HK-2 (cell line): ENCODE results near the gene FRMD4B.

ENCODE experiments used
- DNase-seq: peaks from one replicate; pipeline ENCODE4 v3.0.0-alpha.2; 2018; ENCODE audit not compliant: unreplicated experiment

Gene FRMD4B

DNA sequence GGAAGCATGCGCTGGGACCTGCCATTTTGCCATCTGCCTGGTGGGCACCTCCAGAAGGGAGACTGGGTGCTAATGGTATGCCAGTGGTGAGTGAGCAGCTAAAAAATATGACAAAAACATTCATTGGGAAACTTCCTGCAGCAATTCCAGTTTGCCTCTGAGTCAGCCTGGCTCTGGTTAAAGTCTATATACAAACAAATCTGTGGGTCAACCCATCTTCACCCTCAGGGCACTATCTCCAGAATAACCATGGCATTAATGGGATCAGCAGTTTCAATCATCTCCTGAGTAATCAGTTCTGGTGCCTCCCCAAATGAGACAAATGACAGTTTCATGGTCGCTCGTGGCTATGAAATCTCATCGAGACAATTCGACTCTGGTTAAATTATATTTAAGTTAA lies 21.5 kb downstream of the FRMD4B start:
- no peak for DNase-seq

DNA sequence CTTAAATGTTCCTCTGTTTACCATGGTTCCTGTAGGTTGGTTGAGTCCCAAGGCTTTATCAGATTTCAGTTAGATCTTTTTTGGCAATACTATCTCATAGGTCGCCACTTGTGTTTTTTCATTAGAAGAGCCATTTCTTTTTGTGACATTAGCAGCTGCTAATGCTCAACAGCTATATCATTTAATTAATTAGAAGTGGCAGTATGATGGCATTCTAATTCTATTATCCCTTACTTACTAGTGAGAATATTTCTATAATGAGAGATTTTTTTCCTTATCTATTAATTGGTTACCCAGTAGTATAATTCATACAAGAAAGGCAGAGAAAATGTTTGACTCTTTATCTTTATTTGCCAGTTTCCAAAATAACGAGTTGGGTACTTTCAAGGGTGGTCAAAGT lies 25.2 kb downstream of the FRMD4B start:
- DNase-seq = no peak

DNA sequence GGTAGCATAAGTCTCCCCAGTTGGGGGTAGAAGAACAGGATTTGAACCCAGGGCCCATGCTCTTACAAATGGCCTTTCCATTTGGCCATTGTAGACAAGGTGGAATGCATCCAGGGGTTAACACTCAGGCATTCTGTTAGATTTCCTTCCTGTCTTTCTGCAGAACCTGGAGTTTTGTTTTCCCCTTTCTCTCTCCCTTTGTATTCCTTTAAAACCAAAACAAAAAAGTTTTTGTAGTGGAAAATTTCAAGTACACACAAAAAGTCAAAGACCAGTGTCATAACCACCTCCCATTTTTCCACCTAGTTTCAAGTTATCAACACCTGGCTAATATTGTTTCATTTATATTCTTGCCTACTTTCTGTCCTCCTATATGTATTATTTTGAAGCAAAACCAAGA lies 26.0 kb downstream of the FRMD4B start:
- DNase-seq = no peak

DNA sequence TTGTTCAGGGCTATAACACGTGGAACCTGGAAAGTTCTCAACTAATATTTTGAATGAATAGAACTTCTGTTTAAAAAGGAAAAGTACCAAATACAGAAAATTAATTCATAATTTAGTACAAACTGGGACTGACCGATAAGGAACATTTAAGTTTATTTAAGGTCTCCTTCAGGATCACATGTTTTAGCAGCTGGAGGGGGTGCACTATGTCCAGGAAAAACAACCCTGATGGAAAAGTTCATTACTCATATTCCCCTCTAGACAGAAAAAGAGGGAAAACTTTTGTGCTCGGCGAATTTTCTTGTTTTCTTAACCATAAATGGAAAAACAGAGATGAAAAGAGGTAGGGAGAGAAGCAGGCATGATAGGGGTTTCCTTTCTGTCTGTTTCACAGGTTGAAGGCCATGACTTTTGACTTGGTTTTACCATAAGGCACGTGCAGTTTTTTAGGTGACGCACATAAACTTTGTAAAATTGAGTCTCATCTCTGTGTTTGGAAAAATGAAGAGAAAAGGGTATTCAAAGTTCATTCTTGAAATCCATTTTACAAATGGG lies 26.5 kb downstream of the FRMD4B start:
- DNase-seq = no peak

DNA sequence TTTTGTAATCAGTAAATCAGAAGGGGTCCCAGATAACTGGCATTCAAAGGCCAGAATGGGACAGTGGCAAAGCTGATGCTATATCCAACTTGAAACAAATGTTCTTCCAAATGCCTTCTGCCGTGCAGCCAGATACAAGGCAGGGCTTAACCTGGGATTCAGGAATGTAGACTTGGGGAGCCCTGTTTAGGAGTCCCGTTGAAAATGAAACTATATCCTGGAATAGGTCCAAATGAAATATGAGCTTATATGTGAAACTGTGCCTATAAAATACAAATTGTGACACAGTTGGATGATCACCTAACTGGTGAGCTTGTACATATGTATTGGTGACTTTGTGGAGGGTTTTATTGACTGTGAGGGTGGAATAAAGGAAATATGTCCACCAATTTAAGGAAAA lies 28.7 kb downstream of the FRMD4B start:
- no peak for DNase-seq

DNA sequence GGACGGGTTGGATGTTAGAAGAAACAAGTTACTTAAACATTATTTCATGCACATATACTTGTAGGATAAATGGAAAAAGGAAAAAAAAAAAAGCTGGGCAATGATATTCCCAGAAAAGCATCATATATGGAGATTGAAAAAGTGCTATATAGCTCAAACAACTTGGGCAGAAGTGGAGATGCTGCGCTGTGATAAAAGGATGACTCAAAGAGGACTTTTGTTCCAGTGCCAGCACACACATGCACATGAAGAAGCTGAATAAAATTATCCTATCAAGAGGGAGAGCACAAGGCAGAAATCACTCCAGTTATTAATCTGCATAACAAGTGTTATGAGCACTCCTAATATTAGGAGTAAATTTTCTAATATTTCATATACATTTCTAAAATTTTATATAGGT lies 30.9 kb downstream of the FRMD4B start:
- DNase-seq = no peak

DNA sequence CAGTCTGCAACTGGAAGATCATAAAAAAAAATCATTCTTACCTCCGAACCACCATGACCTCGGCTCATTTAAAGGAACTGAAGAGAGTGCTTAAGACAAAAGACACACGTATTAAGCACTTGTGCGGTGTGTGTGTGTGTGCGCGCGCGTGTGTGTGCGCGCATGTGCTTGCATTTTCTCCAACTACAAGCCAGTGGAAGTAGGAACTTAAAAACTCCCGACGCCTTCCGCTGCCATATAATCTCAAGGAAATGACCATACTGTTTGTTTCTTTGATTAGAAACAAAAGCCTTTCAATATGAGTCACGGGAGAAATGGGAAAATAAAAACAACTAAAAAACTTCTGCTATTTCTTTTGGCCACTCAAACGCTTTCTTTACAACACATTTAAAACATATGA lies 32.4 kb downstream of the FRMD4B start:
- no peak for DNase-seq

DNA sequence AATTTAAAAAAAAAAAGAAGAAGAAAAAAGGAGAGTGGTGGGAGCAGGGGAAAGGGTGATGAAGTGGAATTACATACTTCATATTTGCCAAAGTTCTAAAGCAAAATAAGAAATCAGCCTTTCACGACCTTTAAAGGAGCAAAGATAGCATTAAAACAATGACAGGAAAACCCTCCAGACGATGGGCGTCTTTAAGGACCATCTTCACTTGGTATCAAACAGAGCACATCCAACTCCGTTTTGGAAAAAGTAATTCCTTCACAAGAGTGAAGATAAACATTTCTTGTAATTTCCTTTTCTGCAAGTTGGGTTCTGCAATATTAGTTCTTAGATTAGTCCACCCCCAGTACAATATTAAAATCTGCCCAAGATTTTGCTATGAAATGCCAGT lies 32.8 kb downstream of the FRMD4B start:
- DNase-seq = no peak

DNA sequence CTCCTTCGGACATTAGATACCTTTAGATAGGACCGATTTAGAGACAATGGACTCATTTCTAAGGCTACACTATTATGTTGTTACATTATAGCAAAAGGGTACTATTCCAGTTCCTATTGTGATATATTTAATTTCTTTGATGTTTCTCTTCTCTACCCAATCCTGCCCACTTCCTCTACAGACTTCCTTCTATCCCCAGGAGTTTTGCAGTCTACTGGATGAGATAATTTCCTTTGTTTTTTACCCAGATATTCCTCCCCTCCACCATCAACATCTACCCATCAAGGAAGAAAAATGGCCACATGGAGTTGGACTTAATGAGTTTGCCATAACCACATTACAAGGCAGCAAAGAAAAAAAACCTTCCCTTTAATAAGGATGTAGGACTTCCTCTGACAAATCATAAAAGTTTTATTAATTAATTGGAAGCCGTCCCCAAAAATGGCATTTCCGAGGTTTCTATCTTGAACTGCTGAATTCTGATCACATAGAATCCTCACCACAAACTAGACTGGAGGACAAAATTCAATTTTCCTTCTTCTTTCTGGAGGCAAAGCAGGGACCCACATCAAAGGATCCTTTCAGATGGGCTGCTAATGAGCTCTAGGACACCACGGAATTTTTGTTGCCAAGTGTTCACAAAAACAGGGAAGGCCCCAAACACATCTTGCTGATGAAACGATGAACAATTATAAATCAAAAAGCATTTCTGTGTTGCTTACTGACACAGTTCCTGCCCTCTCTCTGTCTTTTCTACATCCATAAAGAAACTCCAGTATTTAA lies 33.4 kb downstream of the FRMD4B start:
- no peak for DNase-seq

DNA sequence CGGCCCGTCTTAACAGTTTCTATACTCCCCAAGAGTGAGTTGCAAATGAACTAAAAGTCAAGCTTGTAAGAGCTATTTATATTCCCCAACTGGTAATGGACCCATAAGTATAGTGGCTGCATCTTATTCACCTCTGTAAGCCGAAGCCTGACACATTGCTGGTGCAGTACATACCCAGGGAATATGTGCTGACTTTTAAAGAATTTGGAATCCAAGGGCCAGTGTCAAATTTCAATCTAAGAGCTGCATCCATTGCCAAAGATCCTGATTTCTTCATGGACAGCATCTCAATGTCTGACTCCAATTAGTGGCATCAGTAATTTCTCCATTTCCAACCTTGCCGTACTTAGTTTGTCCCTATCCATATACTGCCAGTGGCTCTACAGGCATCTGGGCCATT lies 42.0 kb downstream of the FRMD4B start:
- DNase-seq = no peak

DNA sequence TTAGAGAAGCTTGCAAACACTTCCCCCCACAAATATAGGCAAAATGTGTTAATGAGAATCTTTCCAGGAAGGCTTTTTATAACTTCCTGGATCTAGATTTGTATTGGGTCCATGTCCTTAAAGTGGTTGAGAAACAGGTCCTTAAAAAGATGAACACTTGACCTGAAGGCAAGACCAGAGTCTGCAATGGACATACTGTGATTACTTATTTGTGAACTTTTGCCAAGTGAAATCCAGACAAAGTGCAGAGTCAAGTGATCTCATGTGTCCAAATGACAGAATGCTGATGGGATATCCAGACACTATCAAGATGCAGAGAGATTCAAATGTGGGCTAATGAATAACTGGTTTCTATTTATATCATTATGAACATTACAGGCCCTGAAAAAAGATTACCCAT lies 43.8 kb downstream of the FRMD4B start:
- DNase-seq = no peak

DNA sequence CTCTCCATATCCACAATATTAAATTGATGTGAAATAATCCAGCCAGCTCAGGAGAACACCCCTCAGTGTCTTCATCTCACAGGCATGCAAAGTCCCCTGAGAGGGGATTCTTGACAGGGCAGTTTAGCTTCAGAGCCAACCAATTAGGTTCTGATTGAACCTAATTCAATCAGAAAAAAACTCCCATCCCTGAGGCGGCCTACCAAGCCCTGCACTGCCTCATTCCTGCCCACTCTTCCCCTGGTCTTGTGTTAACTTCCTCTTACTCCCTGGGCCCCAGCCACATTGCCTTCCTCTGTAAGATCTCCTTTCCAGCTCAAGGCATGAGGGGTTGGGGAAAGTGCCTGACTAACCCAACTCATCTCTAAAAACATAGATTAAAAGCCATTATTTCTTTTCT lies 46.1 kb downstream of the FRMD4B start:
- DNase-seq = no peak

DNA sequence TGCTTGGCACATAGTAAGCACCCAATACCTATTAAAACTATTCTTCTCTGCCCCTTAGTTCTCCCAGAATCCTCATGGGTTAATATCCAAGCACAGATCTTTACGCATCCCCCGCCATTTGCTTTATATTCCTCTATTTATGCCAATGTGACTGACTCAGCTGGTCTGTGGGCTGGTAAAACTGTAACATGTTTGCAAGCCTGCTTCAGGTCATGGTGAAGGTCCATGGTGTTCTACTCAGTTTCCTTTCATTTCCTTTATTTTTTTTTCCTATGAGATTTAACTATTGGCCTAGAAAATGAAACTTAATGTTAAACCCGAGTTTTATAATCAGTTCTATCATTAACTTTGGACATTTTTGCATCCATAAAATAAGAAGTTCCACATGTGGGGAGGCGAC lies 47.0 kb downstream of the FRMD4B start:
- DNase-seq = no peak

DNA sequence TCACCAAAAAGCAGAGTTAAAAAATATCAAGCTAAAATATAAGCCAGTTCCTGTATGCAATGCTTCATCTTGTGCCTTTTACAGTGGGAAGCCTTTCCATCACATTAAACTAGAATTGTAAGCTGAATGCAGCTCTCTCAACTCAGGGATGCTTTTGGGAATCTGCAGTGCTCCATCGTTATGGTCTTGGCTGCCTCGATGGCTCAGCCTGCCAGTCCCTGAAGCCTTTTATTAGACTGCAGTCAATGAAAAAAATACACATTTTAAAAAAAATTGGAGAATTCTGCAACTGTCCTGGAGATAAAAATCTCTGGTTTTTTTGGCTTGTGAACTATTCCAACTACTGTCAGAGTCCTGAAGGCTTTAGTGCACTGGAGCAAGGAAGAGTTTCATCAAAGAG lies 53.0 kb downstream of the FRMD4B start:
- no peak for DNase-seq

DNA sequence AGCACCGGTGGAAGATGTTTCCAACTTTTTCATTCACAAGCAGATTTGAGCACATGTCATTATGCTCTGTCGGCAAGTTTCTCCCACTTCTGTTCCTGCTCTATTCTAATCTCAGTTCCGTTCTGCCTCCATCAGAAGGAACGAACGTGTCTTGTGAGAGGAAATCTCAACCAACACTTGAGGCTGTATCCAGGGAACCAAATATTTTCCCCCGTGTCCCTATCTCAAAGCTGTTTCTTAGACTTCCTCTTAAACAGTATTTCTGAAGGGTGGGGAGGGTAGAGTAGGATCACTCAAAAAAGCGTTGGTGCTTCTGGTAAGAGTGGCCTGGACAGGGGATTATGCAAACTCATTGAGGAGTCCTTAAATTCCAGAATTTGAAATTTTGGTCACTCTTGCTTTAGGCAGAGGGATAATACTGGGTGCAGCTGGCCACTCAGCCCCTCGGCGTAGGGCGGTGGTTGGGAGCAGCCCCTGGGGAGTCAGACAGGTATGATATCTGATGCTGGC lies 54.9 kb downstream of the FRMD4B start:
- DNase-seq = no peak

DNA sequence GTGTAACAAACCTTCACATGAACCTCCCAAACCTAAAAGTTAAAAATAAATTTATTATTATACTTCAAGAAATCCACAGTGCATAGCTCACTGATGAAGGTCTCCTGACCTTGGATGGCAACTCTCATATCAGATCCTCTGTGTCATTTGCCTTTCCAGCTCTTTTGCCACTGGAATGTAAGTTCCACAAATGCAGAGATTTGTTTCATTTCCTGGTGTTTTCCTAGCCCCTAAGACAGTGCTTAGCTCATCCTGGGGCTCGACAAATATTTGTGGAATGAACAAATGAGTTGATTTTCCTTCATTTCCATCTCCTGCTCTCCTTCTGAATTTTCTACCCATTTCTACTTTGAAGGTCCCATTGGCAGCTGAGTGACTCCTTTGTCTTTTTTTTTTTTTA lies 56.0 kb downstream of the FRMD4B start:
- no peak for DNase-seq

DNA sequence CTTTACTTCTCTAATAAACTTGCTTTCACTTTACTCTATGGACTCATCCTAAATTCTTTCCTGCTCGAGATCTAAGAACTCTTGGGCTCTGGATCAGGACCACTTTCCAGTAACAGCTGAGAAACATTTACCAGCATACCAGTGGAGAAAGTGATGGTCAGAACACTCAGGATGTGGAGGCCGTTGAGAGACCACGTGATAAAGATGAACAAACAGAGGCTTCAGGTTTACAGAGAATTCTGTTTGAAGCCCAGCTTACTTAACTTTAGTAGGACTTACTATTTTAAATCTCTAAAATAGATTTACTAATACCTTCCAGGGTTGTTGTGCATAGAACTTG lies 57.0 kb downstream of the FRMD4B start:
- no peak for DNase-seq

DNA sequence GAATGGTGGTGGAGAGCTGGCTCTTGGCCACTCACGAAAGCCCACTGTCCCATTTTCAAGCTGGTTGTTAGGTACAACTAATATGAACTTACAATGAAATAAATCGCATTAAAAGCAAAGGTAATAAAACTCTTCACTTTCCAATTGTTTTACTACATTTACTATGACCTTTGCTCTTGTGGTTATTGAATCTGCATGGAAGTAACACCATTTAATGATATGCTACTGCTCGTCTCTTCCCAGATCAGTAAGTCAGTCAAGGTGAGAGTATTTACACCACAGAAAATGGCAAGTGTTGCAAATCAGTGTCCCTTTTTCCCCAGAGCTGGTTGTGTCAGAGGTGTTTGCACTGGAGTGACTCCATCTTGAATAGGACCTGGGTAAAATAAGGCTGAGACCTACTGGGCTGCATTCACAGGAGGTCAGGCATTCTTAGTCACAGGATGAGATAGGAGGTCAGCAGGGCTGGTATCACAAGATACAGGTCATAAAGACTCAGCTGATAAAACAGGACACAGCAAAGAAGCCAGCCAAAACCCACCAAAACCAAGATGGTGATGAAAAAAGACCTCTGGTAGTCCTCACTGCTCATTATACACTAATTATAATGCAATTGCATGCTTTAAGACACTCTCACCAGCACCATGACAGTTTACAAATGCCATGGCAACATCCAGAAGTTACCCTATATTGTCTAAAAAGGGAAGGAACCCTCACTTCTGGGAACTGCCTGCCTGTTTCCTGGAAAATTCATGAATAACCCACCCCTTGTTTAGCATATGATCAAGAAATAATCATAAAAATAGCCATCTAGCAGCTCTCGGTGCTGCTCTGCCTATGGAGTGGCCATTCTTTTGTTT lies 57.6 kb downstream of the FRMD4B start:
- DNase-seq = no peak

DNA sequence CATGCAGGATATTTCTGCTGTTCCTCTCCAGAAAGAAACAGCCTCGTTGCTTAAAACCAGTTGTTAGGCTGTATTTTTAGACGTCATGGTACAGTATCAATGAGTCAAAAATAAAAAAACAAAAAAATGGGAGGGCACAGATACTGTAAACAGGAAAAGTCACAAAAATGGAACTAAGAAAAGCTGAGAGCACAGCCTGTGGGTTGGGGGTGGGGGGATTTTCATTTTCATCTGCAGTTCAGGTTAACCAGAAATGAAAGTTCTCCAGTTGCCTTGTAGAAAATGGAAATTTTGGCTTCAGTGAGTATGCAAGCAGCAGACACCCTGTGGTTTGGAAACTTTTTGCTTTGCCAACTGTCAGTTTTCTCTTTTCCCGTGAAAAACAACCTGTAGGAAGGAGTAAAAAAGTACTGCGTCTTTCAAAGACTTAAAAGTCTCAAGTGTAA lies 59.0 kb downstream of the FRMD4B start:
- DNase-seq = no peak

DNA sequence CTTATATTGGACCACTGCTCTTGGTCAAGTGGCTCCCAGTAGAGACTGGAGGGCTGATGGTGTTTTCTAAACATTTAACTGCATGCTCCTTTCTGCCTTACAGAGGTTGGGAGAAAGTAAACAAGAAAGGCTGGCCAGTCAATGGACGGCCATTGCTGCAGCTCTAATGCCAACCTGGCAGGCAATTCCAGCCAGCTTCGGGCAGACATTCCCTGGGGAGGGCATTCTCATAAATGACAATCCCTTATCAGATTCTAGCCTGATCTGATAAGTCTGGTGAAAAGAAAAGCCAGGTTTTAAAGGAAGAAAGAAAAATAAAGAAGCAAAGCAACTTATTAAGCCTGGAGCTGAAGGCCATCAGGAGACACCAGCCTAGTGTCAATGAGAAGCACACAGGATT lies 60.7 kb downstream of the FRMD4B start:
- DNase-seq = no peak

DNA sequence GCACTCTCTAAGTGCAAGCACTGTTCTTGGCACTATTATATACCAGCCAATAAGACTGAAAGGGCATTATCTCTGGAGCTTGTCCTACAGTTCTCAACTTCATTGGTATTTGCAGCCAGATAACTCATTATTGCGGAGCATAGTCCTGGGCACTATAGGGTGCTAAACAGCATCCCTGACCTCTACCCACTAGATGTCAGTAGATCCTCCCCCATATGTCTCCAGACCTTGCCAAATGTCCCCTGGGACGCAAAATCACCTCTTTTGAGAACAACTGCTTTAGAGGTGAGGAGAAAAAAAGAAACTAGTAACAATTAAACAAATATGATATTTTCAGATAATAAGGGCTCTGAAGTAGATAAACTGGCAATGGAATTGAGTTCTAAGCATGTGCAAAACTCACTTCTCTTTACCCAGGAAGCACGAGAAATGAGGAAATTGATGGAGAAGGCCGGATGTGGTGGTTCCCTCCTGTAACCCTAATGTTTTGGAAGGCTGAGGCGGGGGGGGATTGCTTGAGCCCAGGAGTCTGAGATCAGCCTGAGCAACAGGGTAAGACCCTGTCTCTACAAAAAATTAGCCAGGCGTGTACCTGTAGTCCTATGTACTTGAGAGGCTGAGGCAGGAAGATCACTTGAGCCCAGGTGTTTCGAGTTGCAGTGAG lies 61.4 kb downstream of the FRMD4B start:
- no peak for DNase-seq

DNA sequence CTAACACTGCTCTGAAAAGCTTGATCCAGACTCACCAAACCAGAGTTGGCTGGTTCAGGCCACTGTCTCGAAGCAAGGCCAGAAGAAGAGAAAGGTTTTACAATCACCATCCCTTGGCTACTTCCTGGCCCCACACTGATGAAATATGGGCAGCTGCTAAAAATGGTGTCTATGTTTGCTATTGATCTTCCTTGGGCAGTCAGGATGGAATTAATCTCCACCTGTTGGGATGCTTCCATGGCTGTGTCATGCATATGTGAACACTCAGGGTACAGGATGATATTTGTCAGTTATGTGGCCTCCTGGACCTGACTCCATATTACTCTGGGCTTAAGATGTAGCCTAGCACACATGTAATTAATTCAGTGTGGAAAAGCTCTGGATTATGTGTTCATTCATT lies 61.9 kb downstream of the FRMD4B start:
- DNase-seq = no peak
